DMS114 treated with DMSO at 0.1 percent for 48 hours (cell line): ENCODE results near the gene TMEM94.

Experiments
- DNase-seq: peaks from one replicate; lab custom pipeline; 2025; ENCODE audit not compliant: unreplicated experiment; lab: John Stamatoyannopoulos, UW

TMEM94 gene

DNA sequence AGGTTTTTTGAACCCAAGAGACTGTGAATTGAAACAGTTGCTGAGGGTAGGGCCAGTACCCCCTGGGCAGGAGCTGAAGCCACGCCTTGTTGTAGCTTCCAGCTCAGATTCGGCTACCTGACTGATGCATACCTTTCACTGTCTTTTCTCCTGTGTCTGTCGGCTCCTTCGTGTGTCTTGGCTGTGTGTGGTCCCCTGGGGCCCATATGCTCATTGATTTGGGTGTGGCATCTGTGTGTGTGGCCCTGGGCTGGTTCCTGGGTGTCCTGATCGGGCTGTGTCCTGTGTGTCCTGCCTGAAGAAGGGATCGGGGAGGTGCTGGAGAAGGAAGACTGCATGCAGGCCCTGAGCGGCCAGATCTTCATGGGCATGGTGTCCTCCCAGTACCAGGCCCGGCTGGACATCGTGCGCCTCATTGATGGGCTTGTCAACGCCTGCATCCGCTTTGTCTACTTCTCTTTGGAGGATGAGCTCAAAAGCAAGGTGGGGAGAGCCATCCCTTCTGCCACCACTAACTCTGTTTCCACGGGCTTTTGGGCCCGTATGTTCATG is 38.0 kb downstream of the TMEM94 start:
- DNase-seq, result no peak

GRCh38 chr17:75496005-75496404 is 39.6 kb downstream of the TMEM94 start:
- DNase-seq, result no peak

DNA sequence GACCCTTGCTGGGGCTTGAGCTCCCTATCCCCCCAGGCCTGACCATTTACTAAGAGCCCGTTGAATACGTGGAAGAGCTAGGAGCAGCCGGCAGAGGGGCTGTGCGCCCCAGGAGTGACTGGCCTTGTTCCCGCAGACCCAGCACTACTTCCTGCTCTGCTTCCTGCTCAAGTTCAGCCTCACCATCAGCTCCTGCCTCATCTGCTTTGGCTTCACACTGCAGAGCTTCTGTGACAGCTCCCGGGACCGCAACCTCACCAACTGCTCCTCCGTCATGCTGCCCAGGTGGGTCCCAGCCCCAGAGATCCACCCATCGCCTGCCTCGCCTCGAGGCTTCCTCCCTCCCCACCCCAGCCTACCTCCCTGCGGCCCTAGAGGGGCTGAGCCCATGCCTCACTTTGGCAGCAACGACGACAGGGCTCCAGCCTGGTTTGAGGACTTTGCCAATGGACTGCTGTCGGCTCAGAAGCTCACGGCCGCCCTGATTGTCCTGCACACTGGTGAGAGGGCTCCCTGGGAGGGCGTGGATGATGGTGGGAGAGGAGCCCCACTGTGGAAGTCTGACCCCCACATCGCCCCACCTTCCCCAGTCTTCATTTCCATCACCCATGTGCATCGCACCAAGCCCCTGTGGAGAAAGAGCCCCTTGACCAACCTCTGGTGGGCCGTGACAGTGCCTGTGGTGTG is 41.7 kb downstream of the TMEM94 start:
- no peak for DNase-seq

- no peak for DNase-seq
These were observed 42.3 kb downstream of the TMEM94 start for GRCh38 chr17:75498726-75499213.

GRCh38 chr17:75499313-75500022 is 43.0 kb downstream of the TMEM94 start:
- no peak for DNase-seq

- DNase-seq, result no peak
These were observed 44.2 kb downstream of the TMEM94 start for GRCh38 chr17:75500419-75501216.

DNA sequence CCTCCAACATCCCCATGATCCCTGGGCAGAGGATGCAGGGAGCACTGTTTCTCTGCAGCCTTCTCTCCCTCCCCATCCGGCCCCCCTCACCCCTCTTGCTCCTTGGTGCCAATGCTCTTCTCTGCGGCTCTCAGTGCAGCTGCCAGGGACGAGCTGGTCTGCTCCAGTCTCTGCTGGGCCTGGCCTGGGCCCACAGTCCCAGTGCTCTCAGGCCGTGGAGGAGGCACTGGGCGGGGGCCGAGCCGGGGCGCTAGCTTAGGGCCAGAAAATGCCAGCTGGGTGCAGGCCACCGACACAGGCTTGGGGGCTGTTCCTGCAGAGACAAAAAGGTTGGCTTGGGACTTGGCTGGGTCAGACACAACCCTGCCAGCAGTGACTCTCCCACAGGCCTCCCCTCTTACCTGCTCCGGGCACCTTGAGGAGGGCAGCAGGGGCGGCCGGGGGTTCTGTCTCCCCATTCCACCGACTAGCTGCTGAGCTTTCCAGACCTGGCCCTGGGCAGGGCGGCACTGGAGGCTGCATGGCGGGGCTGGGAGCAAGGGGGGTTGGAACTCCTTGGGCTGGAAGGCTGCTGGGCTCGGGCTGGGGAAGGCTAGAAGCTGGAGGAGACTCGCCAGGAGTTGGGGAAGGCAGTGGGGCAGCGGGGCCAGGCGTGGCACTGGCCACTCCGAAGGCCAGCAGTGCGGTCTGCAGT is 45.1 kb downstream of the TMEM94 start:
- DNase-seq, result no peak

DNA sequence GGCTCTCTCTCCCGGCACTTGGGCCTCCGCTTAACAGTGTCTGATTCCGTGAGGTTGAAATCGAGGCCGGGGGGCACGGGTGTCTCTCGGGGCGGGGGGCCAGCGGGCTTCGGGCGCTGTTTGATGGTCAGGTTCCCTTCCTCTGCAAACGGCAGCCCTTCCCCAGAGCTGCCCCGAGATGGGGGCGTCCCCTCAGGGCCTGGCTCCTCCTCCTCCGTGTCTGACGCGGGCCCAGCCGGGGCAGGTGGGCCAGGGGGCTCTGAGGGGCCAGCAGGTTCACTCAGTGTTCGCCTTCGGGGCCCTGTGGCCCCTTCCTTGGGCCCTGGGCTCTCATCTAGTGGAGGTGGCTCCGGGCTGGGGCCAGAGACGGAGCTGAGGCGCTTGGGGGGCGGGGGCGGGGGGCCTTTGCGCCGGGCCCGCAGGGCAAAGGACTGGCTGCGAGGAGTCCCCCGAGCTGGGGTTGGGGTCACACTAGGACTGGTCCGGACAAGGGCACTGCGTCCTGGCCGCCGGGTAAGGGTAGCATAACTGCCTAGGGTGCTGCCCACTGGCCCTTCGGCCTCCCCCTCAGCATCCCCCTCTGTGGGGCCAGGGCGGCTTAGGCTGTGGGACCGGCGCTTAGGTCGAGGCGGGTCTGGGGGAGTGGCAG is 45.8 kb downstream of the TMEM94 start:
- DNase-seq, result no peak

DNA sequence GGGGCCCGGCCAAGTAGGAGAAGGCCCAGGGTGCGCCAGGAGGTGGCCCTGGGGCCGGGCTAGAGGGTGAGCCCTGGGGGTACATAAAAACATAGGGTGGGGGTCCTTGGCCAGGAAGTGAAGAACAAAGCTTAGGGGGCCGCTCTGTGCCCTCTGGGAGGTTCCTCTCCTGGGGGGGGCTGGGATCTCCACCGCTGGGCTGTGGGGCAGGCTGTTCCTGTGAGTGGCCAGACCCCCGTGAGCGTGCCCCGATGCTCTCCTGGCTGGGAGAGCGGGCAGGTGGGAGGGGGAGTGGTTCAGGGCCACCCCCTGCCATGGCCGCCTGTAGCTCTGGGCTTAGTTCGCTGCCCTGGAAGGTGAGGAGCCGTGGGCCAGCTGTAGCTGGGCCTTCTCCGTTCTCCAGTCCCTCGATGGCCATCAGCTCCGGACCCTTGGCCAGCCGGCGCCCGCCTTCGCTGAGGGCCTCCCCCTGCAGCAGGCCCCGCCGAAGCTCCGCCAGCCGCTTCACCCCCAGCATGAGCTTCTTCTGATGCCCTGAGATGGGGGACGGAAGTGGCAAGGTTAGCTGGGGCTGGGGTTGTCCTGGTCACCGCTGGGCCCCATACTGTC is 46.4 kb downstream of the TMEM94 start:
- DNase-seq, result no peak

- DNase-seq, result no peak
These were observed 47.0 kb downstream of the TMEM94 start for GRCh38 chr17:75503337-75503950.

DNA sequence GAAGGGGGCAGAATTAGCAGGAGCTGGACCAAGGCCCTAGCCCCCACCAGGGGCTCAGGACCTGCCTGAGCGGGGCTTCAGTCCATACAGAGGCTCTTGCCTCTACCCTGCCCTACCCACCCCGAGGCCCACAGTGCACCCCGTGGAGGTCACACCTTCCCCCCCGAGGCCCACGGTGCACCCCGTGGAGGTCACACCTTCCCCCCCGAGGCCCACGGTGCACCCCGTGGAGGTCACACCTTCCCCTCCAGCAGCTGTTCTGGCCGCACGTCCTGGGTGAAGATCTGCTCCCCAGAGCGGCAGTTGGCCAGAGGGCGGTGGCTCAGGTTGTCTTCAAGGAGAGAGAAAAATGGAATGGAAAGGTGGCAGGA is 47.5 kb downstream of the TMEM94 start:
- DNase-seq, result no peak

DNA sequence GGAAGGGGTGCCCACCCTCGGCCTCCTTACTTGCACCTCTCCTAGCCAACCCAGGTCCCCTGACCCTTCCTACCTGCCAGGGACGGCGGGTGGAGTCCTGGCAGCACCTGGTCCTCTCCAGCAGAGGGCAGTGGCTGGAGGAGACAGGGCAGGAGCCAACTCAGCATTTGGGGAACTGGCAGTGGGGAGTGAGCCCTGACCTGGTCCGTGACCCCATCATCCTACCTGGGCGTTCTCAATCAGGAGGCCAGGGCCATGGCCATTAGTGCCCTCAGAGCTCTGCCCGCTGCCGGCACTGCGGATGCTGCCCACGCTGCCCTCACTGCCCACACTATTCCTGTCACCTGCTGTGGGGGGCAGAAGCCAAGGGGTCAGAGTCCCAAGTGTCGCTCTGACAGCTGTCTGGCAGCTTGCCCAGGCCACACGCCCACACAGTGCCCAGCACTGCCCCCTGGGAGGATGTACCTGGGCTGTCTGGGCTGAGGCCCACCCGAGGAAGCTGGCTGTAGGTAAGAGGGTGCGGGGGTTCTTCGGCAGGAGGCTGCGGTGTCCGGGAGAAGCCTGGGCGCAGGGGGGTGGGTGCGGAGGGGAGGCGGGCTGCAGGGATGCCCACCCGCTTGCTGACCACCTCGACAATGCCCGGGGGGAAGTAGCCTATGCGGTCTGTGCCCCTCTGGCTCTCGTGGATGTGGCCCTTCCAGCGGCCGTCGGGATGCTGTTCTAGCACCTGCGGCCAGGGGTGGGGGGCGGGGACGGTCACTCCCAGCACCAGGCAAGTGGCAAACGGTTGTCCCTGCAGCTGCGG is 48.1 kb downstream of the TMEM94 start:
- no peak for DNase-seq

- DNase-seq, result no peak
These were observed 48.6 kb downstream of the TMEM94 start for GRCh38 chr17:75505152-75505409.

- no peak for DNase-seq
These were observed 49.2 kb downstream of the TMEM94 start for GRCh38 chr17:75505640-75506039.

DNA sequence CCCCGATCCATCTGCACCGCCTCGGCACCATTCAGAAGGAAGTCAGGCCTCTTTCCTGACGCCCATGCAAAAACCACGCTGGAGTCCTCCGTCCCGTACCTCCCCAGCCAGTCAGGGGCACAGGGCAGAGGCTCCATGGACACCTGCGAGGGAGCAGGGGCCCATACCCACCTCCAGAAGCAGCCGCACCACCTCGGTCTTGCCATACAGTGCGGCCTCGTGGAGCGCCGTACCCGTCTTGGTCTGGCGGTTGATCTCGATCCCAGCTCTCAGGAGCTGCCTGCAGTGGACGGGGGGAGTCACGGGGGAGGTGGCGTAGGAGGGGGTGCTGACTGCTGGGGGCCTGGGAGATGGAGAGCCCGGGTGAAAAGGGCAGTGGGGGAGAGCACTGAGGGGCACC is 49.7 kb downstream of the TMEM94 start:
- DNase-seq, result no peak

DNA sequence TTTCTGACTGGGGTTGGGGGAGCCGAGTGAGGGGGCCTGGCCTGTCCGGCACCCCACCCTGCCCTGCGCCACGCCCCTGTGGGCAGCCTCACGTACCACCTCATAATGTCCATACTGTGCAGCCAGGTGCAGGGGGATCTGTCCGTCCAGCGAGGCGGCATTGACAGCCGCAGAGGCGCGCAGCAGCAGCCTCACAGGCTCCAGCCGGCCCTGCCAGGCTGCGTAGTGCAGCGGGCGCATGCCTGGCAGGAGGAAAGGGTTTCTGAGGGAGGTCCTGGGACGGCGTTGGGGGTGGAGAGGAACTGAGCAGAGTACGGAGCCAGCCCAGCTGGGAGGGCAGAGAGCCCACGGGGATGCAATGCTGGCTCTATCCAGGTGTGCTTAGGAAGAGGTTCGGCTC is 50.5 kb downstream of the TMEM94 start:
- no peak for DNase-seq

DNA sequence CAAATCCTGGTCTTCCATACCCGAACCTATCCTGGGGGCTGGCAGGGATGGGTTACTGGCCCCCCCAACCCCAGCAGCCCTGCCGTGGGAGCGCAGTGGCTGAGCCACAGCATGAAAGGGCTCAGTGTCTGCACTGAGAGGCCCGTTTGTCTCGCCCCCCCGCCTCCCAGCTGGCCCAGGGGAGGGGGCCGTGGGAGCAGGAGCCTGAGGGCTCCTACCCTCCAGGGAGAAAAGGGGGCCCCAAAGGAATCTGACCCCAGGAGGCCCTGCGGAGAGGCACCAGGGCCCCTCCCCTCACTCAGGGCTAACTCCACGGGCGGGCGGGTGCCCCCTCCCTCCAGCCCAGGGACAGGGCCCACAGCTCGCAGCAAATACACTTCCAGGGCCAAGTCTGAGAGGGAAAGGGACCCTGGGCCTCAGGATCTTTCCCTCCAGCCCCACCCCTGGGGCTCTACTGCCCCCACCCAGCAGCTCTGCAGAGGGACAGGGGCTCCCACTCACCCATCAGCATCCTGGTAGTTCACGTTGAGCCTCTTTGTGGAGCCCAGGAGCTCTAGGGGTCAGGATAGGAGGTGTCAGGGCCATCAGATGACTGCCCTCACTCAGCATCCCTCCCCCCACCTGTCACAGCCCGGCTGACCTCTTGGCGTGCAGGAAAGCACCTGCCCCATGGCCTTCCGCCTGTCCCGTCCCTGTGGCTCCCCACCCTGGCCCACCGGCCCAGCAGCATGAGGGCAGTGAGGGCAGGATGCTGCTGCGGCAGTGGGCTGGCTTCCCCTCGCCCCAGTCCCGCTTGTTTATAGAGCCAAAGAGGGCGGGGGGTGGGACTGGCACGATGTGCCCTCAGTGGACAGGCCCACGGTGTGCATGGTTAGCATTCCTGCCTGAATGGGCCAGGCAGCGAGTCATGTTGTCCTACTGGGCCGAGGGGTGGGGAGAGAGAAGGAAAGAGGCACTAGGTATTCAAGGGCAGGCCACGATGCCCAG is 51.6 kb downstream of the TMEM94 start:
- no peak for DNase-seq

DNA sequence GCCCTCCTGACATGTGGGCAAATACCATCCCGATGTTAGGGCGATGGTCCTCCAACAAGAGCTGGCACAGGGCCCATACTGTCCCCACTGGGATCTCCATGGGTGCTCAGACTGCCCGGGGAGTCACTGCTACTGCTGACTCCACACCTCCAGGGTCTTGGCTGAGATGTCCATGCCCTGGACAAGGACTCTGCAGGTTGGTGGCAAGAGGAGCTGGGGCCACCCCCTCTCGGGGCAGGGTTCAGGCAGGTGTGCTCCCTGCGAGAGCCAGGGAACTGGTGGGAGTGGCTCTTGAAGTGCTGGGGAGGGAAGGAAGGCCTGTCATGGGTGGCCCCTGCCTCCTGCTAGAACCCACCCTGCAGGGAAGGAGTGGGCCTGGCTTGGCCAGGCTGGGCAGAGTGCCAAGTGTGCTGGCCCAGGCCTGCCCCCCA is 52.5 kb downstream of the TMEM94 start:
- DNase-seq, result no peak
